ENCODE results near the gene SRRM3. TPM values are rescaled to one million over a fixed set of nuclear protein-coding genes. Genes with fewer than 3 reads are reported as not detected.

The SRRM3 gene
- total RNA-seq, 2 donors from 2014 or later = 4.1 to 5.0 TPM

DNA sequence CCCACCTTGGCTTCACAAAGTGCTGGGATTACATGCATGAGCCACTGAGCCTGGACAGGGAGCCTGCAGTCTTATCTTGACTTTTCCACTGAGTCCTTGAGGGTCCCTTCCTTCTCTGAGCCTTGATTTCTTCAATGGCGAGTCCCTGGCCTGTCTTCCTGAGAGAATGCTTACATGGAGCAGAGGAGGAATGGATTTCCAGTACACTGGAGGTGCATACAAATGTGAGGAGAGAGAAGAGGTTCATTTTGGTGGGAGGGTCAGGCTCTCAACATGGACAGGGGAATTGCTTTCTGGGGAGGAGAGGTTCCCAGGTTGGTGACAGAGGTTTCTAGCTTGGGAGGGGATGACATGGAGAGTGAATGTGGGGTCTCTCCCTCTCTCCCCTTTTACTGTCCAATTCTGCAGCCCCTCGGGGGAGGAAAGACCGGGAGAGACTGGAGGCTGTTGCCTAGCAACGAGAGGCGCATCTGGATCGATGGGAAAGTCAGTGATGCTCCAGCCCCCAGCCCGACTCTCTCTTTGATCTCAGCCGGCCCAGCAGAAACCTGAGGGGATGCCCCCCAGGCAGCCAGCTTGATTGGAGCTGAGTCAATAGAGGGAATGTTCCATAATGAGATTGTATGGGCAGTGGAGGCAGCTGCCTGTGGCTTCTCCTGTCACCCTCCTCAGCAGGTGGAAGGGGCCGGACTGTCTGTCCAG, 14.8 kb downstream of the SRRM3 start:
- Mint-ChIP-seq H3K4me1 (peaks cover 14% of the 10 kb centered on the region), H3K36me3 (ENCODE audit: low read depth) (no peaks in the 10 kb centered on the region), H3K27me3 (ENCODE audit: insufficient read depth) (peaks cover 2% of the 10 kb centered on the region), H3K27ac (no peak overlapping the region), H3K9me3 (no peaks in the 10 kb centered on the region), H3K4me3 (no peak overlapping the region)
- H3K4me3 ChIP-seq (ENCODE audit: low read length) = no peak overlapping the region
- peak overlapping the region; percentile 77 for H3K27ac ChIP-seq (ENCODE audit: low read depth, low read length)
- TF ChIP-seq, protein P1, sequence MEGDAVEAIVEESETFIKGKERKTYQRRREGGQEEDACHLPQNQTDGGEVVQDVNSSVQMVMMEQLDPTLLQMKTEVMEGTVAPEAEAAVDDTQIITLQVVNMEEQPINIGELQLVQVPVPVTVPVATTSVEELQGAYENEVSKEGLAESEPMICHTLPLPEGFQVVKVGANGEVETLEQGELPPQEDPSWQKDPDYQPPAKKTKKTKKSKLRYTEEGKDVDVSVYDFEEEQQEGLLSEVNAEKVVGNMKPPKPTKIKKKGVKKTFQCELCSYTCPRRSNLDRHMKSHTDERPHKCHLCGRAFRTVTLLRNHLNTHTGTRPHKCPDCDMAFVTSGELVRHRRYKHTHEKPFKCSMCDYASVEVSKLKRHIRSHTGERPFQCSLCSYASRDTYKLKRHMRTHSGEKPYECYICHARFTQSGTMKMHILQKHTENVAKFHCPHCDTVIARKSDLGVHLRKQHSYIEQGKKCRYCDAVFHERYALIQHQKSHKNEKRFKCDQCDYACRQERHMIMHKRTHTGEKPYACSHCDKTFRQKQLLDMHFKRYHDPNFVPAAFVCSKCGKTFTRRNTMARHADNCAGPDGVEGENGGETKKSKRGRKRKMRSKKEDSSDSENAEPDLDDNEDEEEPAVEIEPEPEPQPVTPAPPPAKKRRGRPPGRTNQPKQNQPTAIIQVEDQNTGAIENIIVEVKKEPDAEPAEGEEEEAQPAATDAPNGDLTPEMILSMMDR (conservative IDR thresholded peaks at IDR 0.05) = no peak
- no peaks in the 10 kb centered on the region for H3K36me3 ChIP-seq (ENCODE audit: control insufficient read depth, insufficient read depth, low read length)
- no peaks in the 10 kb centered on the region for H3K27me3 ChIP-seq (ENCODE audit: control insufficient read depth, insufficient read depth, low read length, poor library complexity, severe bottlenecking)
- H3K4me1 ChIP-seq (ENCODE audit: control insufficient read depth, insufficient read depth, low read length) = no peaks in the 10 kb centered on the region
- no peak overlapping the region for H3K9ac ChIP-seq (ENCODE audit: extremely low read depth, low read length, poor library complexity, severe bottlenecking)
- no peaks in the 10 kb centered on the region for H3K9me3 ChIP-seq (ENCODE audit: control insufficient read depth, low read length)
- DNase-seq = no peak
- 30 to 58% methylated on average over 5 to 9 of the region's 9 CpGs for WGBS, 2 experiments (ENCODE audit: insufficient coverage in 1 of 2, insufficient read length in 1 of 2)

DNA sequence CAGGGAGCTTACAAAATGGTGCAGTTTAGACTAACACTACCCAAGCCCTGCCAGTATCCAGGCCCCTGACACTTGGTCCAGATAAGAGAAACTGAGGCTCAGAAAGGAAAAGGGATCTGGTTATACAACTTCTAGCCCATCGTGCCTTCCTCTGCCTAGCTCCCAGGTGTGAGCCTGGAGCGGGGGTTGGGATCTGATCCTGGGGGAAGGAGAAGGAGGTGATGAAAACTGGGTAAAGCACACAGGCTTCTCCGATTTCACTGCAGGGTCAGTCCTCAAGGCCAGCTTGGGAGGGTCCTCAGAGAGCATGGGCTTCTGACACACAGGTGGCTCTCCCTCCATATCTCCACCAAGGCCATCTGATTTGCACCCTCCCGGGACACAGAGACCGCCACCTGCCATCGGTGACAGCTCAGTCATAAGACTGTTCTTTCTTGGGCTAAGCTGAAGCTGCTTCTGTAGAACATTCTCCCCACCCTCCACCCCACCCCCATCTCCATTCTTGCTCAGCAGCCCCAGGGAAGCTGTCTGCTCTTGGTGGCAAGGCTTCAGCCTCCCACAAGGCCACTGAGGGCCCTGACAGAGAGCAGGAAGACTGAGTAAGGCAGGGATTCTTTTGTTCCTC, 16.4 kb downstream of the SRRM3 start:
- no peaks in the 10 kb centered on the region for H3K9me3 ChIP-seq (ENCODE audit: control insufficient read depth, low read length)
- H3K27ac ChIP-seq (ENCODE audit: low read depth, low read length) = no peak overlapping the region
- peaks cover 5% of the 10 kb centered on the region for H3K27me3 ChIP-seq (ENCODE audit: control insufficient read depth, insufficient read depth, low read length, poor library complexity, severe bottlenecking)
- Mint-ChIP-seq H3K4me1 (peaks cover 14% of the 10 kb centered on the region), H3K27me3 (ENCODE audit: insufficient read depth) (peaks cover 15% of the 10 kb centered on the region), H3K9me3 (no peaks in the 10 kb centered on the region), H3K27ac (no peak overlapping the region), H3K36me3 (ENCODE audit: low read depth) (no peaks in the 10 kb centered on the region), H3K4me3 (no peak overlapping the region)
- no peak overlapping the region for H3K4me3 ChIP-seq (ENCODE audit: low read length)
- H3K4me1 ChIP-seq (ENCODE audit: control insufficient read depth, insufficient read depth, low read length) = no peaks in the 10 kb centered on the region
- no peak overlapping the region for H3K9ac ChIP-seq (ENCODE audit: extremely low read depth, low read length, poor library complexity, severe bottlenecking)
- TF ChIP-seq, protein P1 (conservative IDR thresholded peaks at IDR 0.05) = no peak
- DNase-seq = peak; percentile 77
- WGBS, 2 experiments (ENCODE audit: insufficient coverage in 1 of 2, insufficient read length in 1 of 2) = 60 to 67% methylated on average over 1 to 6 of the region's 6 CpGs
- no peaks in the 10 kb centered on the region for H3K36me3 ChIP-seq (ENCODE audit: control insufficient read depth, insufficient read depth, low read length)

GRCh38 chr7:76220185-76221057, 18.7 kb downstream of the SRRM3 start:
- peak; percentile 90 for DNase-seq
- Histone ChIP-seq H3K9ac (ENCODE audit: extremely low read depth, low read length, poor library complexity, severe bottlenecking) (no peak overlapping the region), H3K9me3 (ENCODE audit: control insufficient read depth, low read length) (no peaks in the 10 kb centered on the region), H3K4me3 (ENCODE audit: low read length) (no peak overlapping the region), H3K36me3 (ENCODE audit: control insufficient read depth, insufficient read depth, low read length) (no peaks in the 10 kb centered on the region), H3K27ac (ENCODE audit: low read depth, low read length) (no peak overlapping the region), H3K27me3 (ENCODE audit: control insufficient read depth, insufficient read depth, low read length, poor library complexity, severe bottlenecking) (peaks cover 10% of the 10 kb centered on the region), H3K4me1 (ENCODE audit: control insufficient read depth, insufficient read depth, low read length) (peaks cover 2% of the 10 kb centered on the region)
- TF ChIP-seq, protein P1 (conservative IDR thresholded peaks at IDR 0.05) = peak; percentile 43
- H3K9me3 Mint-ChIP-seq = no peaks in the 10 kb centered on the region
- peaks cover 30% of the 10 kb centered on the region for H3K27me3 Mint-ChIP-seq (ENCODE audit: insufficient read depth)
- H3K4me1 Mint-ChIP-seq = peaks cover 23% of the 10 kb centered on the region
- 58 to 59% methylated on average over 11 to 16 of the region's 16 CpGs for WGBS, 2 experiments (ENCODE audit: insufficient coverage in 1 of 2, insufficient read length in 1 of 2)
- no peak overlapping the region for H3K4me3 Mint-ChIP-seq
- H3K36me3 Mint-ChIP-seq (ENCODE audit: low read depth) = no peaks in the 10 kb centered on the region
- no peak overlapping the region for H3K27ac Mint-ChIP-seq

Data from endodermal cell (in vitro differentiated cells).